ENCODE results near the gene GLB1L2. TPM values are rescaled to one million over a fixed set of nuclear protein-coding genes. Genes with fewer than 3 reads are reported as not detected.
A peak's percentile ranks its signal among the peaks of the same experiment; 100 is the strongest.

Gene GLB1L2
- total RNA-seq, 3 donors from 2014 or later (not counting 1 experiment from before 2014, with no cell fraction given), result 0.57 to 3.3 (median 0.61) TPM

DNA sequence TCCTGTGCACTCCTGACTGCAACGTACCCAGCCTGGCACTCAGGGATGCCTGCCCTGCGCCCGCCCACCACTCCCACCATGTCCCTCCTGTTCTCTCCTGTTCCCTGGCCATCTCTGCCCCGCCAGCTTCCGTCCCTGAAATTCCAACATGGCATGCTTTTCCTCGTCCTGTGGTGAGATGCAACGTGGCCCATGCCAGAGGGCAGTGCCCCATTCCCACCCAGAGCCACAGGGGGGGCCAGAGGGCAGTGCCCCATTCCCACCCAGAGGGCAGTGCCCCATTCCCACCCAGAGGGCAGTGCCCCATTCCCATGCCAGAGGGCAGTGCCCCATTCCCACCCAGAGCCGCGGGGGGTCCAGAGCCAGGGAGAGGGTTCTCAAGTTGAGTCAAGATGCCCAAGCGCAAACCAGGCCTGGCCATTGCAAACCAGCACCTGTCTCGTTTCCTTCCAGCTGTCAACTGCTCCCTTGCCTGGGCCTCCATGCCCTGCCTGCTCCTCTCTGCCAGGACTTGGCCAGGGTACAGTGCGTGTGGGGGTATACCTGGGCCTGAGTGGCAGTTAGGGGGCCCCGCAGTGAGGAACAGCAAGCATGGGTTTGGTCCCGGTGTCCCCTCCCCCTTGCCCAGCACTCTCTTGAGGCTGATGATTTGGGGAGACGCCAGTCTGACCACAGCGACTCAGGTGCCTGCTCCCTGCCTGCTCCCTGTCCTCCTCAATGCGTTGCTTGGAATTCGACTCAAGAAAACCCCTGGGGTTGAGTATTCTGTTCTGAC lies 65.7 kb downstream of the GLB1L2 start:
- H3K4me3 ChIP-seq (ENCODE audit: low read length), result no peak overlapping the region
- 89% methylated on average over 18 of the region's 18 CpGs for WGBS (ENCODE audit: insufficient coverage)
- no peak for TF ChIP-seq CTCF (IDR thresholded peaks at IDR 0.05)
- intact Hi-C loops (cut with micrococcal nuclease), result no loop called here
- H3K36me3 ChIP-seq (ENCODE audit: control insufficient read depth, insufficient read depth, low read length), result no peaks in the 10 kb centered on the region
- DNase-seq (no peak), ATAC-seq (no peak)
- no peaks in the 10 kb centered on the region for H3K9me3 ChIP-seq (ENCODE audit: control insufficient read depth, insufficient read depth, low read length)
- no peaks in the 10 kb centered on the region for H3K36me3 Mint-ChIP-seq
- H3K27ac ChIP-seq (ENCODE audit: low read length), result no peak overlapping the region
- H3K27me3 ChIP-seq (ENCODE audit: control insufficient read depth, insufficient read depth, low read length), result no peaks in the 10 kb centered on the region
- no peaks in the 10 kb centered on the region for H3K9me3 Mint-ChIP-seq
- H3K4me1 Mint-ChIP-seq, result peaks cover 40 to 49% of the 10 kb centered on the region in 2 donors
- no peaks in the 10 kb centered on the region for H3K27me3 Mint-ChIP-seq (ENCODE audit: low read depth in 2 of 2)
- peak overlapping the region in 1 of 2 donors; percentile 47 for H3K27ac Mint-ChIP-seq
- no peak overlapping the region for H3K4me3 Mint-ChIP-seq
- peaks cover 20% of the 10 kb centered on the region for H3K4me1 ChIP-seq (ENCODE audit: control insufficient read depth, insufficient read depth, low read length)

GRCh38 chr11:134398079-134398444 lies 66.3 kb downstream of the GLB1L2 start:
- Histone ChIP-seq H3K36me3 (ENCODE audit: control insufficient read depth, insufficient read depth, low read length) (no peaks in the 10 kb centered on the region), H3K27ac (ENCODE audit: low read length) (no peak overlapping the region), H3K4me1 (ENCODE audit: control insufficient read depth, insufficient read depth, low read length) (peaks cover 25% of the 10 kb centered on the region), H3K9me3 (ENCODE audit: control insufficient read depth, insufficient read depth, low read length) (no peaks in the 10 kb centered on the region), H3K4me3 (ENCODE audit: low read length) (no peak overlapping the region), H3K27me3 (ENCODE audit: control insufficient read depth, insufficient read depth, low read length) (no peaks in the 10 kb centered on the region)
- no peak for TF ChIP-seq CTCF (IDR thresholded peaks at IDR 0.05)
- no peaks in the 10 kb centered on the region for H3K36me3 Mint-ChIP-seq
- H3K4me3 Mint-ChIP-seq, result no peak overlapping the region
- H3K27me3 Mint-ChIP-seq (ENCODE audit: low read depth in 2 of 2), result no peaks in the 10 kb centered on the region
- H3K4me1 Mint-ChIP-seq, result peaks cover 44 to 51% of the 10 kb centered on the region in 2 donors
- H3K27ac Mint-ChIP-seq, result no peak overlapping the region
- intact Hi-C loops (cut with micrococcal nuclease), result no loop called here
- DNase-seq (no peak), ATAC-seq (no peak)
- no peaks in the 10 kb centered on the region for H3K9me3 Mint-ChIP-seq
- WGBS (ENCODE audit: insufficient coverage), result 88% methylated on average over 11 of the region's 11 CpGs

DNA sequence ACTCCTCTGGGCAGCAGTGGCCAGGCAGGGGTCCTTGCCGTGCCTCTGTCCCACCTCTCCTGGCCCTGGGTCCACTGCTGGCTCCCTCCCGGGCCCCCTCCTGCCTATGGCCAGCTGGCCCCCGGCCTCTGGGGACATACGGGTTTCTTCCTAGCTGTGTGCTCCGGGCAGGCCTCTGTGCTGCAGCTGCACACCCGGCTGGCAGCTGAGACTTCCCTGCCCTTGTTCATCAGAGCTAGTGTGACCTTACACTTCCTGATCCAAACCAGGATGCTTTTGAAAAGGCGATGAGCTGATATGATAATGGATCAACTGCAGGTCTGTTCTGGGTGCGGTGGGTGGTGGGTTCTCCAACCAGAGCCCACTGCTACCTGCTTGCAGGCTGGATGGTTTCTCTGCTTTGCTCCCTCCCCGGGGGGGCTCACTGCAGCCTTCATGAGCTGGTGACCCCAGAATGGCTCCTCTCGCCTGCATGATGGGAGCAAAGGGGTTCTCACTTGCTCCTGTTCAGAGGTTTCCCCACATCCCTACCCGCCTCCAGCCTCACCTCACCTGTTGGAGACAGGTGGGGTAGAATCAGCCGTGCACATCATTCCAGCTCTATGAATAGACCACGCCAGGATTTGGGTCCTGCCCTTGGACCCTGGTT lies 67.0 kb downstream of the GLB1L2 start:
- H3K4me1 Mint-ChIP-seq, result peaks cover 37 to 48% of the 10 kb centered on the region in 2 donors
- H3K36me3 Mint-ChIP-seq, result no peaks in the 10 kb centered on the region
- Histone ChIP-seq H3K36me3 (ENCODE audit: control insufficient read depth, insufficient read depth, low read length) (no peaks in the 10 kb centered on the region), H3K9me3 (ENCODE audit: control insufficient read depth, insufficient read depth, low read length) (no peaks in the 10 kb centered on the region), H3K27me3 (ENCODE audit: control insufficient read depth, insufficient read depth, low read length) (no peaks in the 10 kb centered on the region), H3K4me3 (ENCODE audit: low read length) (no peak overlapping the region), H3K4me1 (ENCODE audit: control insufficient read depth, insufficient read depth, low read length) (peaks cover 29% of the 10 kb centered on the region), H3K27ac (ENCODE audit: low read length) (no peak overlapping the region)
- WGBS (ENCODE audit: insufficient coverage), result 76% methylated on average over 13 of the region's 13 CpGs
- H3K27ac Mint-ChIP-seq, result no peak overlapping the region
- no peaks in the 10 kb centered on the region for H3K27me3 Mint-ChIP-seq (ENCODE audit: low read depth in 2 of 2)
- DNase-seq (no peak), ATAC-seq (no peak)
- H3K9me3 Mint-ChIP-seq, result no peaks in the 10 kb centered on the region
- no peak overlapping the region for H3K4me3 Mint-ChIP-seq
- TF ChIP-seq CTCF (IDR thresholded peaks at IDR 0.05), result no peak
- intact Hi-C loops (cut with micrococcal nuclease), result no loop called here

Measured in natural killer cell (primary cell).